Activated effector memory CD4-positive, alpha-beta T cell treated with Interleukin-2 at 50 U/mL for 16 hours (primary cell): Measurements from ENCODE around the gene ABCA4.

Experiments
- DNase-seq: peaks from one replicate; pipeline ENCODE4 v3.0.0-alpha.2; 2020

The ABCA4 gene

DNA sequence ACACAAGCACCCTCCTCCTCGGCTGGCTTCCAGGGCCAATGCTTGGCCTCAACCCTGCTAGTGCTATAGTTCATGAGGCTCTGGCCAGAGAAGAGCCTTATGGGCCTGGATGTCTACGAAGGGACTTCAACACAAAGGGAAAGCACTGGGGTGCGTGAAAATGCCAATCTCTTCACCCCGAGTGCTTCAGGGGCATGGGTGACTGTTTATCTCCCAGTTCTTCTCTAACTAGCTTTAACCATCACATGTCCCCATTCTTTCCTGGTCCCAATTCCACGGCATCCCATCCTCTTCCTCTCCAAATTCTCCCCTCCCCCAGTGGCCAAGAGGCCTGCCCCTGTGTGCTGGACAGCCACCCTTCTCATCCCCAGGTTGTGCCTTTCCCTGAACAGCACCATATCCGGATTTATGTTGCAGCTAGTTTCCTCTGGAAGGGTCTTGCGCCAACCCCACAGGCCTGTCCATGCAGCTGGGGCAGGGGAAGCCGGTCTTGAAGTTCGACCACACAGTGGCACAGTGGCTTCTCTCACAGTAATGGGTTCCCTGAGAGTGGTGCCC is 16.7 kb downstream of the ABCA4 start:
- DNase-seq: no peak

DNA sequence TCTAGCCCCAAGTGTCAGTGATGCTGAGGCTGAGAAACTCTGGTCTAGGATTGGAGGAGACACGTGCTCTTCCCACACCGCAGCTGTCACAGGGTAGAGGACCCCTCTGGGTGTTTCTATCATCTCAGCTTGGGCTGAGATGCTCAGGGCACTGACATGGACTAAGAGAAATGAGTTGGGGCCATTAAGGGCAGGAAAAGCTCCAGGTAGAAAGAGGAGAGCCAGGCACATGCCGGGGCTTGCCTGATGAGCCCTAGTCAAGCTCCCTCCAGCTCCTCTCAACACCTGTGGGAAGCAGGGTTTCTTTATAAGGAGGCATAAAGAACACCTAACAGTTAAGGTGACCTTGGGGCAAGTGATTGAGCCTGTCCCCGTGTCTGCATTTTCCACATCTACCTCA is 17.3 kb downstream of the ABCA4 start:
- no peak for DNase-seq

DNA sequence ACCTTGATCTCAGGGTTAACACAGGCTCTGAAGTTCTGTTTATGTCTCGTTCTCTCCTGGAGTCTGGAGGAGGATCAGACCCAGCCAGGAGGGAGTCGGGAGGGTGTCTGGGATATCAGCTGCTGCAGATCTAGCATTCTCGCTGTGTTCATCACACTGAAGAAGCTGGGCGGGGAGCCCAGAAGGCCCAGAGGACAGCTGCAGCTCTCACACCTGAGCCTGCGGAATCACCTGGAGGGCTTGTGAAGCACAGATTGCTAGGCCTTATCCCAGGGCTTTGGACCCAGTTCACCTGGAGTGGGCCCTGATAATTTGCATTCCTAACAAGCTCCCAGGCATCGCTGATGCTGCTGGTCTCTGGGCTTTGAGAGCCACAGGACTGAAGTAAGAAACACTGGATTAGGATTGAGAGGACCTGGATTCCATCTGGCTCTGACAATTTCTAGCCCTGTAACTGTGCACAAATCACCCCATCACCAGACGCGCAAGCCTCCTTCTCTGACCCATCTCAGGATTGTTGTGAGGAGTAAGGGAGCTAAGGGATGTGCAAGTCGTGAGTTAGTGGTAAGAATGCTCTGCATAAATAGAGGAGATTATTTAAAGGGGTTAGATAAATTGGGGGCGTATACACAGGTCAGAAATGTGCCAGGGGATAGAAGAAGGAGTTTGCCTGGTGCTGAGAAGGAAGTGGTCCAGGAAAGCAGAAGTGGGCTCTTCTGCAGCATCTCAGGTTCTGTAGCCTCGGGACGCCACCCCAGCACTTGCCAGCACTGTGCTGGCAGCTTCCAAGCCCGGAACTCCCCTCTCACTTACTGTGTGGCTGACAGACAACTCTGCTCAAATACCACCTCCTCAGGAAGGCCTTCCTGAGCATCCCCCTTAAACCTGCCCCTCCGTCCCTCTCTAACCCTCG is 19.1 kb downstream of the ABCA4 start:
- no peak for DNase-seq

DNA sequence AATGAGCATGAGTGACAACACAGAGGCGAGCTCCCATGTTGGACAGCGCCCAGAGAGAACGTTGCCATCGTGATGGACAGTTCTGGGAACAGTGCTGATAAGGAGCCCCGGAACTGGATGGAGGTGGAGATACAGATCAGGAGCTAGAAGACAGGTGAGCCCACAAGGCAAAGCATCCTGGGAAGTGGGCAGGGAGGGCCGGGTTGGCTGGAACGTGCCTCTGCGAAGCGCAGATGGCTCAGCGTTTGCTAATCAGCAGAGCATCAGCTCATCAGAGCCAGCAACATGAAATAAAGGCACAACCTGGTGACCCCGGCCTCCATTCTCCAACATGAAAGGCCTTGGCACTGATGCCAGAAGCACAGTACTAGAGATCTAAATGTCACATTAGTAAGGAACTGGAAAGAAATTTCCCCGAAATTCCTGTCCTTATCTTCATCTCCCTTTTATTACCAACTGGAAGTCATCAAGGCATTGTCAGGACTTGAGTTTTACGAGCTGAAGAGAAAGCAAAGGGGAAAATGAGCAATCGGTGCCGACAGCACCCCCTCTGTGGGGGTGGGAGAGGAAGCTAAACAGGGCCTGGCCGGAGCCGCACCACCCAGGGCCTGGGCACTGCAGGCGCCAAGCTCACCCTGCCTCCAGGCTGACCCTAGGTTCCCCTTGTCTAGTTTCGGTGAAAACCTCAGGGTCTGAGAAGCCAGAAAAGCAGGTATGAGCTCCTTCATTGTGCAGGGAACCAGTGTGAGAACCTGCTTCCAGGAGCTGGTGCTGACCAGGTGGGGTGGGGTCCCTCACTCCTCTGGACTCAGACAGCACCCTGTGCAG is 19.9 kb downstream of the ABCA4 start:
- DNase-seq: no peak

DNA sequence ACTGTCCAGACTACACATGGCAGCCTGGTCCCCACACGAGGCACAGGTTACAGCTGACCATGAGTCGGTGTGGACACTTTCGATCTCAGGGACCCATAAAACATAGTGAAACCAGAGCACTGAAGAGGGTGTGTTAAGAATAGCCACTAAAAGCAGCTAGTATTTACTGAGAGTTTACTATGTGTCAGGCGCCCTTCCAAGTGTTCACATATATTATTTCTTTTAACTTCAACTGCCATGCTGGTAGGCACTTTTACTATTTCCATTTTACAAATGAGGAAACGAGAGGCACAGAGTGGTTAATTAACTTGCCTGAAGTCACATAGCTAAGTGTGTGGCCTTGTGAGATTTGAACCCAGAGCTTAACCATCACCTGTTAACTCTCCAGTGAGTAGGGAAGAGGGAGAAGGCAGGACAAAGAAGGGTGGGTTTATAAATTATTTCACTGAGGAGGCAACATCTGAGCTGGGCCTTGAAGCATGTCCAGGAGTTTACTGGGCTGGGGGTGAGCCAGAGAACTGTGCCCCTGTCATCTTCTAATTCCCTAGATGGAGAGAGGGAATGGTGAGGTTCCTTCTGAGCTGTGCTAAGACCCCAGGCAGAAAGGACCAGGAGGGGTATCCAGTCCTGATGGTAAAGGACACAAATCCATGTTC is 20.7 kb downstream of the ABCA4 start:
- DNase-seq: no peak

DNA sequence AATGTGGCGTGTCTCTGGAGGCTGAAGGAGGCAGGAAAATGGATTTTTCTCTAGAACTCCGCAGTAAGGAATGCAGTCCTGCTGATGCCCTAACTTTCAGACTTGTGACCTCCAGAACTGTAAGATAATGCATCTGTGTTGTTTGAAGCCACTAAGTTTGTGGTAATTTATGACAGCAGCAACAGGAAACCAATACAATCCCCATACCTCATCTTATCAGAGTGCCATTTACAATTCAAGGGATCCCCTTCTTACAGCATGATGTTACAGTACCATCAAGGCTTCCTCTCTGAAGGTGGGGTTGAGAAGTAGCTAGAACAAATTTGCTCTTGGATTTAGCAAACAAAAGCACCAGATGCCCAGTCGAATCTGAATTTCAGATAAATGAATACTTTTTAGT is 21.6 kb downstream of the ABCA4 start:
- DNase-seq: no peak

DNA sequence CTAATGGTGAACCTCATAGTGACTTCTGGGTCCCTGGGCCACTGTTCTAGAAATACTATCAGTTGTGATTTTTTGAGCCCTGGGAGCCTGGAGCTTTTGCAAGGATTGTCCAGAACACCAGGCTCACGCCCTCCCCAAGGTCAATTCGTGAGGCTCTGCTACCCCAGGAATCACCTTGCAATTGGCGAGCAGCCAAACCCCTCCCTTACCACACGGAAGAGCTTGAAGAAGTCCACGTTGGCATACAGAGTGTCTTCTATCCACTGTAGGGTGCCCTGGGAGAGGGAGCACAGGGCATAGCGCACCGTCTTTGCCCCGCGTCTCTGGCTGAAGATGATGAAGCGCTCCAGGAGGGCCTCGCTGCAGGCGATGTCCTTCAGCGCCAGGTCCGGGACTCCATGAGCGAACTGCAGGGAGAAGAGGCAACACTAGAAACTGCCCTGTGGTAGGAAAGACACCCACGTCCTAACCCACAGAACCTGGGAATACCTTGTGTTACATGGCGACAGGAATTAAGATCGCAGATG is 22.3 kb downstream of the ABCA4 start:
- DNase-seq: no peak

DNA sequence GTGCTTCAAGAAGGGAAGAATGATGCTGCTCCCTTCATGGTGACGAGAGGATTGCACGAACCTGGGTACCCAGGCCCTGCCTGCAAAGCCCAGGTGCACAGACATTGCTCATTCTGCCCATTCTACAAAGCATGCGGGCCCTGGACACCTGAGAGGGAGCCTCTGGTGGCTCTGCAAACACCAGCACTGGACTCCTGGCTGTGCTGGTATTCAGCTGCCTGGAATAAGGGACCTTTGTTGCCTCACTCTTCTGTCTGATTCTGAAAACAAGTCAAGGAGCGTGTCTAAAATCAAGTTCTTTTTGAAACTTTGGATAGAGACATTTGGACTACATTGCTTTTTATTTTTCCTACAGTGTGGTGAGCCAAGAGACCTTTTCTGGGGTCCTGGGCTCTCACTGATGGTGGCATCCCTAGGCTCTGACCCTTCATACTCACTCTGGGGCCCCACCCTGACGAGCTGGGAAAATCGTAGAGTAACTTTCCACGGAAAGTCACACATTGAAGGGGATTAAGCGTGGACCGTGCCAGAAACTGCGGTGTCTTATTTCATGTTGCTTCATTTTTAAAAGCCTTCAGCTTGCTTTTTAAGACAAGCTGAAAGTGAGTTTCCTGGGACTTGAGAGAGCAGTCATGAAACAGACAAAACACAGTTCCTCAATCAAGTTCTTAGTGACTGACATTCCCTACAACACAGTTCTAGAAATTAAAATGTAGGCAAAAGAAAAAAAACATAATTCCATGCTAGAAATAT is 24.0 kb downstream of the ABCA4 start:
- DNase-seq: no peak

DNA sequence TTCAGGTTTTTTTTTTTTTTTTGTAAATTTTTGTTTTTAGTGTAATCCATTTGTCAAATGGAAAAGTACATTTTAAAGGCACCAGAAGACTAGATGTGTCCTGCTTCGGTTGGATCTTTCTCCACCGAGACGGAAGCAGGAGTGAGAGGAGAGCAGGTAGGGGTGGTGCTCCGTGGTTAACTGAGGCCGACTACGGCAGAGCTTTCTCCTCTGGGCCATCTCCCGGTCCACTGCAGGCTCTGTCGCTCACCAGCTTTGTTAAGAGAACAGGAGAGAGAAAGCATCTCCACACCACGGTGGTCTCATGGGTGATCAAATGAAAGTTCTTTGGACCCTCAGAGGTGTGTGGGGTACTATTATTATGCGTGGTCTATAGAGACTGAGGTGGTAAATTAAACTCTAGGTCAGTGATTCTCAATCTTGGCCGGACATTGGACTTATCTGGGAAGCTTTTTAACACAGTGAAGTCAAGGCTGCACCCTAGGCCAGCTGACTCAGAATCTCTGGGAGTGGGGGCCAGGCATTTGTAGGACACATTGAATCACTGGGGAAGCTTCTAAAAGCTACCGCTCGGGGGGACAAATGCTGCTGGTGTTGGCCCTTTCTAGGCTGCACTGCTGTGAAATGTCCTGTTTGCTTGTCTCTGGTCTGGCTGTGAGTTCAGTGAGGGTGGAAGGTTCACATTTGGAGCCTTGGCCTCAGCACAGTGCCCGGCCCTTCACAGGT is 25.0 kb downstream of the ABCA4 start:
- DNase-seq: no peak

DNA sequence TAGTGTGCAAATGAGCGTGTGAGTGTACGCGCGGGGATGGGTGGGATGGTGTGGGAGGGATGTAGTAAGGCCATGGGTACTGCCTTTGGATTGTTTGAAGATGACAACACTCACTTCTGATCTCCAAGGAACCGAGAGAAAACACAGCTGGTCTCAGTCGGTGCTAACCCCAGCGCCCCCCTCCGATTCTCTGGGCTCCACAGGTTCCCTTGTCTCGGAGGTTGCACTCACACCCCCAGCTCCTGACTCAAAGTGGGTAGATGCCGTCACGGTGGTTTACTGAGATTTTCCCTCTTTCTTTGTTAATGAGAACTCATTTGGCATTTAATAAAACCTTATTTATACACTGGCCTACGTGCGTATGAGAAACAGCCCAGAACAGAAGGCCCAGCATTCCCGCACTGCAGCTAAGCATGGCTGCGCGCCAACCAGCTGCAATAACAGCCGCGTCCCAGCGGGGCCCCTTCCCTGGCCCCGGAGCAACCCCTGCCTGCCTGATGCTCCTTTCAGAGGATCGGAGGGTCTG is 25.8 kb downstream of the ABCA4 start:
- DNase-seq: no peak

DNA sequence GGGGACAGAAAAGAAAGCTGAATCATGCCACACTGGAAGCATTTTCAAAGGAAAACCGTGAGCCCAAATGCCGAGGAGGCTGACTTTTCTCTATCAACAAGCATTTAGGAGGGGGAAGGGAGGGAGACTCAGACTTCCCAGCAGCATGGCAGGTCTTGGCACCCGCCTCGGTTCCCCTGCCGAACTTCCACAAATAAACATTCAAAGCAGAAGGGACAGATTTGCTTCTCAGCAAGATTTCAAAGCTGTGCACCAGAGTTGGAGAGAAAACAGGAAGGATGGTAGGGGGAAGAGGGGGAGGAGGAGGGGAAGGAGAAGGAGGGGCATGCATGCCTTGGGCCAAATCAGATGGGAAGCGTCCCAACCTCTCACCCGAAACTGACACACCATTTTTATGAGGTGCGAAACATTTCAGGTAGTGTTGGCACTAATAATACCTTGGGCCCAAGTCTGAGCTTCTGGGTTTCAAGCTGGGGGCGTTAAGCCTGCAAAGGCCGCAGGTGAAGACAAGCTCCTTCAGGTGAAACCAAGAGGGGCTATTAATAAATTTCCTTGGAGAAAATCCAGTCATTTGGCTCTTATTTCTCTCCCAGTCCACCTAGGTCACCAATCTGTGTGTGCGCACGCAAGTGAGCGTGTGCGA is 26.4 kb downstream of the ABCA4 start:
- DNase-seq: no peak

DNA sequence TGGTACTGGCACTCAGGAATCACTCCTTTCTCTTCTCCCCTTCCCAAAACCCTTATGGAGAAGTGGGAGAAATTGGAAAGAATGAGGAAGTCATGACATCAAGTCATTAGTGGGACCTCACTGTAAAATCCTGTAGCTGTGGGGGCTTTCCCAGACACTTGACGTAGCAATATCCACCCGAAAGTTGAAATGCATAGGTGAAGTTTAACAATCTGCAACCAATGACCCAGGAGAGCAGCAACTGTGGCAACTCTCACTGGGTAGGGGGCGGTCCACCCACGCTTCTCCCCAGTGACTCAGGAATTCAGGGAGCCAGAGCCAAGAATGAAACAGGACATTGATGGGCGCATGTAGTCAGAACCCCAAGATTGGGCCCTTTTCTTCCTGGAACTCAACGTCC is 27.0 kb downstream of the ABCA4 start:
- no peak for DNase-seq

DNA sequence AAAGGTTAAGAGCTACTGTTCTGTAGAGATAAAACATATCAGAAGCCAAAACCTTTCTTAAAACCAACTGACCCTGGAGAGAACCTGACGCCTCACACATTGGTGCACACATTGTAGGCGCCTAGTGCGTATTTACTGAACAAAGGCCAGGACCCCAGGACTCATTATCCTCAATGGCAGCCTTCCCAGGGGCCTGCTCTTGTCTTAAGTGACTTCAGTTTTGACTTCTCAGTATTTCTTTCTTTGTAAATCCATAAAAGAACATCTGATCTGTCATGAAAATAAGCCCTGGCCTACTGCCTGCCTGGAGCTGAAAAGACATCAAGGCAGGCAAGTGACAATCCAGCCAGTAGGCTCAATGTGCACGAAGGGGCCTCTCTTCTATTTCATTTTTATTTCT is 27.6 kb downstream of the ABCA4 start:
- no peak for DNase-seq

DNA sequence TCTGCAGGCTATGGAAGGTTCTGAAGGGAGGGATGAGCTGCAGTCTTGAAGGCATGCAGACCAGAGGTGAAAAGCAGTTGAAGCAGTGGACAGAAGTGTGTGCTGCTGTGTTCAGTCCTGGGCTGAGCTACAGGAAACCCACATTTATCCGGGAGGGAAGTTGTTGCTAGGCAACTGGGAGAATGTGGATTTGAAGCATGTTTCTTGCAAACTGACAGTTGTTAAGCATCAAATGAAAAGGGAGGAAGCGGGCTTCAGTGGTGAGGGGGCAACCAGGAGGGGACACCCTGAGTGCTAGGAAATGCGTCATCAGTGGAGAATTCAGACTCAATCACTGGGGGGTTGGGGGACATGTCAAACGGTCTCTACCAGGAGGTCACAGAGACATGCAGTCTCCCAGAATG is 28.7 kb downstream of the ABCA4 start:
- DNase-seq: no peak

DNA sequence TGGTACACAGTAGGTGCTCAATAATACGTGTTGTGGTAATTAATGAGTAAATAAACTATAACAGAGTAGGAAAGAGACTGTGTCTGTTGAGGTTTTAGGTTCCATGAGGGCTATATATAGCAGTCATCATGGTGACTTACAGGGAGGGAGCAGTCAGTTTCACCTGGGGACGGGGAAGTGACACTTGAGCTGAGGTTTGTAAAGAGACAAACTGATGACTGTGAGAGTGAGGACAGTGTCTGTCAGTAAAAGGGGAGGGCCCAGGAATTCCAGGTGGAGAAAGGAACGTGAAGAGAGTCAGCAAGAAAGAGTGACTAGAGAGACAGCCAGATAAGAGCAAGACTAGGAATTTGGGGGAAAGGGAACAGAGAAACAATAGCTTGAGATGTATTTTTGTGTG is 30.2 kb downstream of the ABCA4 start:
- DNase-seq: no peak

DNA sequence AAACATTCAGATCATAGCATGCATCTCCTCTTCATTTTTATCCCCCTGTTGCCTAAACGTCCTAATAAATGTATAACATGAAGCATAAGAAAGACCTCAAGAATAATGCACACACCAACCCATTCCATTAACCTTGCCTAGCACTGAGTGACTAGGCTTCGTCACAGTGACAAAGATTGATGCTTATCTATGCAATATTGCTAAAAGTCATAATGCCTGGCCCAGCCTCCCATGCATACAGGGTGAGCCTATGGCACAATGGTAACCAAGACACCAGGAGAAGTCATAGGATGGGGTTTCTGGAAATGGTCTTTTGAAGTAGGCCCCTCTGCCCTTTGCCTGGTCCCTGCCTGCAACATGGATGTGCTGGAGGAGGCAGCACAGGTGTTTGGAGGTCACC is 33.8 kb downstream of the ABCA4 start:
- DNase-seq: no peak

DNA sequence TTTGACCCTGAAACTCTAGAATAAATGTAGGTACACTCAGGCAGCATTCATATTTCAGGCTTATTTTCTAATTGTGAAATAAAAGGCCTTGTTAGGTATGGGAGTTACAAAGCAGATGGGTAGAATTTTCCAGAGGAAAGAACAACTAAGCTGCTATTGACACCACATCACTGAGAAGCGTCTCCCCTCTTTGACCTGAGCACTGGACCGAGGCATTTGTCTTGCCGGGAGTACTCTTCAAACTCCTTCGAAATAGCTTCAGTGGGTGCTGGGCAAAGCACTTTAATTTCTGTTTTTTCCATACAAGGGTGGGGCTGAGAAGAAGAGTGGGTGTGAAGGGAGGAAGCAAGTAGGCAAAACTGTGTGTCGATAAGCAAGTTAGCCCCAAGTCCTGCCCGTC is 36.4 kb downstream of the ABCA4 start:
- DNase-seq: no peak

DNA sequence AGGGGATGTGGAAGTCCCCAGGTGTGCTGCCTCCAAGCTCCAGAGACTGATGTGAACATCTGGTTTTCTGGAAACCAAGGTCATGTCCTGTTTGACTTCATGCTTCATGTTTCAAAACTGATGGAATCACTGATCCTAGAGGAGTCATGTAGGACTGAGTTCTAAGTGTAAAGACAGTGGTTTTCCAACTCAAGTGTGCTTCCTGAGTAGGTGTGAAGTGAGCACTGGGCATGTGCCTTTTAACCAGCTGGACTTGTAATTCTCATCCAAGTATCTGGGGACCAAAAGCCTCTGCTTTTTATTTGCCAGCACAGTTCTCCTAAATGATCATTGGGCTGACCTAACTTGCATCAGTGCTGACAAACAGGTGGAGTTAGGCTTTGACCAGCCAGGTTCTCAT is 36.9 kb downstream of the ABCA4 start:
- DNase-seq: no peak

DNA sequence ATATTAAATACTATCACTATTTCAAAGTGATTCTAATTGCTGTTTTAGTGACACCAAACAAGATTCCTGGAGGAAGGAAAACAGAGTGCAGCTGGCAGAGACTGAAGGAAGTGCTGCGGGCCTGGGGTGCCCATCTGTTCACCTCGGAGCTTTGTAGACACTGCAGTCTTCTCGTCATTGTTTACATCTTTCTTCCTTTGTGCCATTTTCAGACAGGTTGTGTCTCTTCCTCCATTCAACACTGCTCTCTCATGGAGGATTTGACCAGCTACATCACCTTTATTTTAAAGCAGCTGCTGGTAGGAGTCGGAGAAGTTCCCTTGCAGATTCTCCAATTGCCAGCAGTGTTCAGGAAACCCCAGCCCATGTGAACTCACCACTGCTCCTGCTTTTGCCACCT is 37.3 kb downstream of the ABCA4 start:
- DNase-seq: no peak

DNA sequence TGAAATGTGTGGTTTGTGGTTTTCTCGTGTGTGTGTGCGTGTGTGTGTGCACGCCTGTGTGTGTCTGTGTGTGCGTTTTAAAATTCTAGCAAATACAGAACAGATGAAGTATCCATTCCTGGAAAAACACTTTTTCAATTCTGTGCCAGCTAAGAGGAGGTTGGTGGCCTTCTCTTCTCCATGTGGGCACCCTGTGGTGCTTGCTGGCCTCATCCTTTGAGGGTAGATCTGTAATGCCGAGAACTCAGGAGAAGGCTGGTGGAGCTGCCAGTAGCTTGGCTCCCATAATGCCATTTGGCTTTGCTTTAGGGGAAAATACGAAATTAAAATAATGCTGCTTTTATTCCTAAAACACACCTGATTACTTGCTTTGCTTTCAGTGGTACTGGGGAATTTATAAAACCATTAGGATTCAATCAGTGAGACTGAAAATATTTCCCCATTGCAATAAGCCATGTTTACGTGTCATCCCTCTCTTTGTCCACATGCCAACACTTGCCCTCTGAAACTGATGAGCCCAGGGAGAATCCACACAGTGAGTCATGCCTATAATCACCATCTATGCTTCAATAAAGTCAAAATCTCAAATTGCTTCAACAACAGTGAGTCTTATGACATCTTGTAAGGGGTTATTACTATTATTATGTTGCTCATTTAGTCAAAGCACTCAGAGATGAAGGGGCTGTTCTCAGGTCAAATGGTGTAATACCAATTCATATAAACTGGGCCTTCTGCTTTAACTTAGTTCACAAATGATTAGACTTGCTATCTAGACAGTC is 39.2 kb downstream of the ABCA4 start:
- no peak for DNase-seq
